ENCODE measurements around the gene SMAD5.

GRCh38 chr5:136143312-136143711, 10.7 kb downstream of the SMAD5 start:
- TF ChIP-seq REST (tag by site-specific recombination; IDR thresholded peaks at IDR 0.05) = no peak
- TF ChIP-seq ZNF121 (tag by site-specific recombination; IDR thresholded peaks at IDR 0.05) = no peak
- no peak for TF ChIP-seq ZNF670 (tag by site-specific recombination; IDR thresholded peaks at IDR 0.05; ENCODE audit: low read depth)
- TF ChIP-seq, protein P1, sequence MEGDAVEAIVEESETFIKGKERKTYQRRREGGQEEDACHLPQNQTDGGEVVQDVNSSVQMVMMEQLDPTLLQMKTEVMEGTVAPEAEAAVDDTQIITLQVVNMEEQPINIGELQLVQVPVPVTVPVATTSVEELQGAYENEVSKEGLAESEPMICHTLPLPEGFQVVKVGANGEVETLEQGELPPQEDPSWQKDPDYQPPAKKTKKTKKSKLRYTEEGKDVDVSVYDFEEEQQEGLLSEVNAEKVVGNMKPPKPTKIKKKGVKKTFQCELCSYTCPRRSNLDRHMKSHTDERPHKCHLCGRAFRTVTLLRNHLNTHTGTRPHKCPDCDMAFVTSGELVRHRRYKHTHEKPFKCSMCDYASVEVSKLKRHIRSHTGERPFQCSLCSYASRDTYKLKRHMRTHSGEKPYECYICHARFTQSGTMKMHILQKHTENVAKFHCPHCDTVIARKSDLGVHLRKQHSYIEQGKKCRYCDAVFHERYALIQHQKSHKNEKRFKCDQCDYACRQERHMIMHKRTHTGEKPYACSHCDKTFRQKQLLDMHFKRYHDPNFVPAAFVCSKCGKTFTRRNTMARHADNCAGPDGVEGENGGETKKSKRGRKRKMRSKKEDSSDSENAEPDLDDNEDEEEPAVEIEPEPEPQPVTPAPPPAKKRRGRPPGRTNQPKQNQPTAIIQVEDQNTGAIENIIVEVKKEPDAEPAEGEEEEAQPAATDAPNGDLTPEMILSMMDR (tag by site-specific recombination; IDR thresholded peaks at IDR 0.05) = no peak
- TF ChIP-seq ZNF624 (tag by site-specific recombination; IDR thresholded peaks at IDR 0.05) = no peak
- TF ChIP-seq, protein P2, sequence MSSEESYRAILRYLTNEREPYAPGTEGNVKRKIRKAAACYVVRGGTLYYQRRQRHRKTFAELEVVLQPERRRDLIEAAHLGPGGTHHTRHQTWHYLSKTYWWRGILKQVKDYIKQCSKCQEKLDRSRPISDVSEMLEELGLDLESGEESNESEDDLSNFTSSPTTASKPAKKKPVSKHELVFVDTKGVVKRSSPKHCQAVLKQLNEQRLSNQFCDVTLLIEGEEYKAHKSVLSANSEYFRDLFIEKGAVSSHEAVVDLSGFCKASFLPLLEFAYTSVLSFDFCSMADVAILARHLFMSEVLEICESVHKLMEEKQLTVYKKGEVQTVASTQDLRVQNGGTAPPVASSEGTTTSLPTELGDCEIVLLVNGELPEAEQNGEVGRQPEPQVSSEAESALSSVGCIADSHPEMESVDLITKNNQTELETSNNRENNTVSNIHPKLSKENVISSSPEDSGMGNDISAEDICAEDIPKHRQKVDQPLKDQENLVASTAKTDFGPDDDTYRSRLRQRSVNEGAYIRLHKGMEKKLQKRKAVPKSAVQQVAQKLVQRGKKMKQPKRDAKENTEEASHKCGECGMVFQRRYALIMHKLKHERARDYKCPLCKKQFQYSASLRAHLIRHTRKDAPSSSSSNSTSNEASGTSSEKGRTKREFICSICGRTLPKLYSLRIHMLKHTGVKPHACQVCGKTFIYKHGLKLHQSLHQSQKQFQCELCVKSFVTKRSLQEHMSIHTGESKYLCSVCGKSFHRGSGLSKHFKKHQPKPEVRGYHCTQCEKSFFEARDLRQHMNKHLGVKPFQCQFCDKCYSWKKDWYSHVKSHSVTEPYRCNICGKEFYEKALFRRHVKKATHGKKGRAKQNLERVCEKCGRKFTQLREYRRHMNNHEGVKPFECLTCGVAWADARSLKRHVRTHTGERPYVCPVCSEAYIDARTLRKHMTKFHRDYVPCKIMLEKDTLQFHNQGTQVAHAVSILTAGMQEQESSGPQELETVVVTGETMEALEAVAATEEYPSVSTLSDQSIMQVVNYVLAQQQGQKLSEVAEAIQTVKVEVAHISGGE (tag by site-specific recombination; conservative IDR thresholded peaks at IDR 0.05; ENCODE audit: low read depth) = no peak
- no peak for TF ChIP-seq ZBTB44 (tag by site-specific recombination; IDR thresholded peaks at IDR 0.05)
- TF ChIP-seq YY1 (tag by site-specific recombination; IDR thresholded peaks at IDR 0.05) = no peak
- TF ChIP-seq ZNF837 (tag by site-specific recombination; IDR thresholded peaks at IDR 0.05) = no peak
- TF ChIP-seq ZNF529 (tag by site-specific recombination; IDR thresholded peaks at IDR 0.05; ENCODE audit: insufficient replicate concordance) = no peak

Measured in HEK293 (cell line).